Measurements from ENCODE around the gene SRPRA.

- TF ChIP-seq JUND (IDR thresholded peaks at IDR 0.05) (no peak), CTCF (IDR thresholded peaks at IDR 0.05; ENCODE audit: low read depth, low read length, missing input control) (no peak), ZBTB33 (IDR thresholded peaks at IDR 0.05) (no peak), YY1 (IDR thresholded peaks at IDR 0.05) (no peak), HNF4A (conservative IDR thresholded peaks at IDR 0.05) (no peak), GABPA (IDR thresholded peaks at IDR 0.05 in 1 of 2, conservative IDR thresholded peaks at IDR 0.05 in 1 of 2) (no peak), RAD21 (IDR thresholded peaks at IDR 0.05) (peak; percentile 52 to 64), TAF1 (conservative IDR thresholded peaks at IDR 0.05) (no peak), NR2F2 (IDR thresholded peaks at IDR 0.05) (no peak), FOXA1 (IDR thresholded peaks at IDR 0.05) (no peak)
- TF ChIP-seq, protein P1, sequence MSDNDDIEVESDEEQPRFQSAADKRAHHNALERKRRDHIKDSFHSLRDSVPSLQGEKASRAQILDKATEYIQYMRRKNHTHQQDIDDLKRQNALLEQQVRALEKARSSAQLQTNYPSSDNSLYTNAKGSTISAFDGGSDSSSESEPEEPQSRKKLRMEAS (IDR thresholded peaks at IDR 0.05), result no peak
These were observed 39.0 kb upstream of the SRPRA start for GRCh38 chr11:126307706-126308105.

All from liver (tissue), 3 donors.